NT2/D1 (cell line): ENCODE measurements around the gene GNG12.

Experiments
- DNase-seq: peaks from one replicate; pipeline ENCODE4 v3.0.0-alpha.2; 2011; ENCODE audit warnings: low read depth, low spot score
- H3K27me3 ChIP-seq: 2 replicates; pipeline ENCODE4 v1.6.0; 2011; ENCODE audit warnings: mild to moderate bottlenecking; ENCODE audit not compliant: insufficient read length, insufficient read depth
- H3K36me3 ChIP-seq: 2 replicates; pipeline ENCODE4 v1.6.1; 2011; ENCODE audit warnings: mild to moderate bottlenecking, low read length, mixed read lengths; ENCODE audit not compliant: insufficient read depth, insufficient read length
- H3K4me1 ChIP-seq: 2 replicates; pipeline ENCODE4 v1.5.1; 2011; ENCODE audit not compliant: insufficient read depth, insufficient read length
- H3K4me3 ChIP-seq: 2 replicates; pipeline ENCODE4 v1.5.1; 2011; ENCODE audit warnings: low read depth; ENCODE audit not compliant: insufficient read length
- H3K9ac ChIP-seq: 2 replicates; pipeline ENCODE4 v1.6.0; 2011; ENCODE audit warnings: low read depth; ENCODE audit not compliant: insufficient read length
- H3K9me3 ChIP-seq: 2 replicates; pipeline ENCODE4 v1.5.1; 2011; ENCODE audit warnings: mild to moderate bottlenecking, low read length; ENCODE audit not compliant: insufficient read depth
- SUZ12 ChIP-seq: IDR thresholded peaks from 2 replicates; pipeline ENCODE4 v1.6.1; 2011; ENCODE audit not compliant: insufficient read length, insufficient read depth; ENCODE audit errors: extremely low read depth
- YY1 ChIP-seq: IDR thresholded peaks from 2 replicates; pipeline ENCODE4 v1.6.1; 2011; ENCODE audit not compliant: insufficient read length, insufficient read depth
- ZNF274 ChIP-seq: IDR thresholded peaks from 2 replicates; pipeline ENCODE4 v1.6.1; 2011; ENCODE audit warnings: mild to moderate bottlenecking, low read depth, low read length

GNG12 gene

DNA sequence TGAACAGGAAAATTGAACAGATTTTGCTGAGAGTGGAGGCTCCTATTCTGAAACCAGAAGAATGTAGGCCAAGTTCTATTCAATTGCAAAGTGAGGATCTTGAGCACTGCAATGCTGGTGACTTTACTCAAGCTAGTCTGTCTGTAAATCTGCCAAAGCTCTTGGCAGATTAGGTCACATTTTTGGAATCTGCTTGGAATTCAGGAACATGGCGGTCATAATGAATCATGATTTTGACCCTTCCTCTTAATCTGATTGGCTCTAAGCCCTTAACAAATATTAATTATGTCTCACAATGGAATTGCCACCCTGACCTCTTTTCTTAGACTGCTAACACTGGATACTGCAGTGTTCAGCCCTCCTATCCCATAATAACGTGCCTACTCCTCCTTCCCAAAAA, 7.2 kb upstream of the GNG12 start:
- Histone ChIP-seq H3K27me3 (peaks cover 3% of the 10 kb centered on the region), H3K36me3 (no peaks in the 10 kb centered on the region), H3K4me1 (no peaks in the 10 kb centered on the region), H3K9me3 (0 out of 2 replicates have a peak, but pooled peaks cover 8% of the 10 kb centered on the region), H3K4me3 (no peak overlapping the region), H3K9ac (no peak overlapping the region)
- DNase-seq = peak; percentile 48
- TF ChIP-seq ZNF274 = no peak
- TF ChIP-seq YY1 = no peak
- no peak for TF ChIP-seq SUZ12

GRCh38 chr1:67839826-67840225, 6.6 kb upstream of the GNG12 start:
- Histone ChIP-seq H3K9ac (no peak overlapping the region), H3K4me3 (no peak overlapping the region), H3K27me3 (peaks cover 8% of the 10 kb centered on the region), H3K9me3 (0 out of 2 replicates have a peak, but pooled peaks cover 8% of the 10 kb centered on the region), H3K36me3 (no peaks in the 10 kb centered on the region), H3K4me1 (no peaks in the 10 kb centered on the region)
- TF ChIP-seq YY1 (no peak), SUZ12 (no peak), ZNF274 (no peak)
- no peak for DNase-seq

GRCh38 chr1:67838180-67838910, 5.1 kb upstream of the GNG12 start:
- no peak overlapping the region for H3K4me3 ChIP-seq
- H3K4me1 ChIP-seq = no peaks in the 10 kb centered on the region
- 0 out of 2 replicates have a peak, but pooled peaks cover 6% of the 10 kb centered on the region for H3K9me3 ChIP-seq
- DNase-seq = no peak
- peaks cover 22% of the 10 kb centered on the region for H3K27me3 ChIP-seq
- H3K36me3 ChIP-seq = no peaks in the 10 kb centered on the region
- no peak overlapping the region for H3K9ac ChIP-seq
- no peak for TF ChIP-seq SUZ12

- no peak for DNase-seq
- Histone ChIP-seq H3K4me3 (no peak overlapping the region), H3K27me3 (peaks cover 33% of the 10 kb centered on the region), H3K4me1 (no peaks in the 10 kb centered on the region), H3K9ac (no peak overlapping the region), H3K36me3 (no peaks in the 10 kb centered on the region), H3K9me3 (no peaks in the 10 kb centered on the region)
- TF ChIP-seq ZNF274 (no peak), YY1 (no peak), SUZ12 (no peak)
These were observed 3.5 kb upstream of the GNG12 start for GRCh38 chr1:67836769-67837168.

DNA sequence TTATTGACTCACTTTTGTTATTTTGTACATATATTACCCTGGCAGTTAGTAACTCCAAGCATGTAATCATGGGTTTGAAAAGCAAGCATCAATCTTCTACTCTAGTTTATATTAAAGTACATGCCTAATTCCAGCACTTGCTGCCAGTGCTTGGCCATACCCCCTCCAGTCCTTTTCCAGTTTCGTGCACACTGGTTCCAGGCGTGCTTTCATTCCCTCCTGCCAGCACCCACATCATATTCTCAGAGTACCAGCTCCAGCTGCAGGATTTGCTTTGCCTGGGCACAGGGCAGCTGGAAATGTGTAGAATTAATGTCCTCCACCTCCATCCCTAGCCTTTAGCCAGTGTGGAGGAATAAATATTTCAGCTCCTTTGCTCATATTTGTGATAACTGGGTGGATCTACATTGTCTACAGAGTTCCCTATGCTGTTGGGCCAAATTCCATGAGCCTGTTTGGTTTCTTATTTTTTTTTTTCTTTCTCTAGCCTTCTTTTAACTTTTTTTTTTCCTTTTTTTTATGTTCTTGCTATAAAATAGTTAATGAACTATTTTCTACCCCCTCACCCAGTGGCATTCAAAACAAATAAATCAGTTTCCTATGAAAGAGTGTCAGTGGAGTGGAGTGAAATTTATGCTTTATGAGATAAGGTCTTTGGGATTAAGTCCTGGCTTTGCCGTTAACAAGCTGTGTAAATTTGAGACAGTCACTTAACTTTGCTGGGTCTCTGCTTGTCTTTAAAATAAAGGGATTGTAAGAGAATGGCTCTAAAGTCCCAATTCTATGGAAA, 2.6 kb upstream of the GNG12 start:
- no peaks in the 10 kb centered on the region for H3K9me3 ChIP-seq
- no peak for TF ChIP-seq ZNF274
- TF ChIP-seq YY1 = no peak
- TF ChIP-seq SUZ12 = no peak
- H3K4me3 ChIP-seq = no peak overlapping the region
- H3K36me3 ChIP-seq = no peaks in the 10 kb centered on the region
- no peaks in the 10 kb centered on the region for H3K4me1 ChIP-seq
- no peak for DNase-seq
- H3K27me3 ChIP-seq = peaks cover 42% of the 10 kb centered on the region
- no peak overlapping the region for H3K9ac ChIP-seq

- no peak overlapping the region for H3K9ac ChIP-seq
- no peak overlapping the region for H3K4me3 ChIP-seq
- peaks cover 9% of the 10 kb centered on the region for H3K36me3 ChIP-seq
- no peaks in the 10 kb centered on the region for H3K9me3 ChIP-seq
- DNase-seq = no peak
- TF ChIP-seq SUZ12 (no peak), YY1 (no peak), ZNF274 (no peak)
- H3K27me3 ChIP-seq = peaks cover 46% of the 10 kb centered on the region
- H3K4me1 ChIP-seq = no peaks in the 10 kb centered on the region
These were observed 1.1 kb upstream of the GNG12 start for GRCh38 chr1:67834246-67834877.

DNA sequence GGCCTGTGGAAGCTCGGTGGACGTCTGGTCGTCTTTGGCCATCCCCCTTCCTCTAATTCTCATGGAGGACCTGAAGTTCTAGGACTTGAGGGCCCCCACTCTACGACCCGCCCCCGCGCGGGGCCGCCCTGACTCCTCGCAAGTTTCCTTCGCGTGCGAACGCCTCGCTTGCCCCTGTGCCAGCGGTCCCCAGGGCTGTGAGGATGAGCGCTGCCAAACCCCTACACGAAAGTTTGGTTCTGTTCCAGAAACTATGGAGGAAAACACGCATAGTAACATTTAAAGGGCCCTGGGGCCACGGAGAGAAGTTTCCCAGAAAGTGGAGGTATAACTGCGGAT, 304 bp upstream of the GNG12 start:
- Histone ChIP-seq H3K27me3 (peaks cover 46% of the 10 kb centered on the region), H3K4me1 (no peaks in the 10 kb centered on the region), H3K9ac (peak overlapping the region; percentile 89), H3K36me3 (peaks cover 11% of the 10 kb centered on the region), H3K9me3 (no peaks in the 10 kb centered on the region), H3K4me3 (peak overlapping the region; percentile 85)
- no peak for DNase-seq
- TF ChIP-seq SUZ12 = no peak
